ENCODE data around the gene PLCG2.
"Not testable (repeated sequence)": the region's sequence is repeated elsewhere in the genome, so short reads cannot be mapped to it uniquely, and the experiment has no call there.

The PLCG2 gene

GRCh38 chr16:82009789-82010188 lies 230.7 kb downstream of the PLCG2 start:
- DNase-seq = not testable (repeated sequence)

- DNase-seq = no peak
Measured at GRCh38 chr16:82010649-82011048, 231.6 kb downstream of the PLCG2 start.

- no peak for DNase-seq
Measured at GRCh38 chr16:82011199-82011641, 232.1 kb downstream of the PLCG2 start, which contains the start of gene SDR42E1. SDR42E1 (minus strand) TSS chr16:82011470; CDS start chr16:82000858, 10,612 bp downstream.

Data from GDM1 (cell line).